IPS-18a (cell line): ENCODE results near the gene ICAM2.

Experiments
- H3K27ac ChIP-seq: one replicate; pipeline ENCODE4 v1.5.1; 2013; ENCODE audit warnings: low read length
- H3K27me3 ChIP-seq: one replicate; pipeline ENCODE4 v1.6.1; 2013; ENCODE audit warnings: mild to moderate bottlenecking, low read length; ENCODE audit not compliant: control insufficient read depth, insufficient read depth
- H3K36me3 ChIP-seq: one replicate; pipeline ENCODE4 v1.6.1; 2013; ENCODE audit warnings: low read depth, low read length; ENCODE audit not compliant: control insufficient read depth
- H3K4me1 ChIP-seq: one replicate; pipeline ENCODE4 v1.6.1; 2013; ENCODE audit warnings: low read depth, low read length; ENCODE audit not compliant: control insufficient read depth
- H3K4me3 ChIP-seq: one replicate; pipeline ENCODE4 v1.5.1; 2013; ENCODE audit warnings: low read length
- H3K9ac ChIP-seq: one replicate; pipeline ENCODE4 v1.6.1; 2013; ENCODE audit warnings: mild to moderate bottlenecking, low read length, moderate library complexity
- H3K9me3 ChIP-seq: one replicate; pipeline ENCODE4 v1.6.1; 2013; ENCODE audit warnings: low read depth, low read length; ENCODE audit not compliant: control insufficient read depth

The ICAM2 gene

DNA sequence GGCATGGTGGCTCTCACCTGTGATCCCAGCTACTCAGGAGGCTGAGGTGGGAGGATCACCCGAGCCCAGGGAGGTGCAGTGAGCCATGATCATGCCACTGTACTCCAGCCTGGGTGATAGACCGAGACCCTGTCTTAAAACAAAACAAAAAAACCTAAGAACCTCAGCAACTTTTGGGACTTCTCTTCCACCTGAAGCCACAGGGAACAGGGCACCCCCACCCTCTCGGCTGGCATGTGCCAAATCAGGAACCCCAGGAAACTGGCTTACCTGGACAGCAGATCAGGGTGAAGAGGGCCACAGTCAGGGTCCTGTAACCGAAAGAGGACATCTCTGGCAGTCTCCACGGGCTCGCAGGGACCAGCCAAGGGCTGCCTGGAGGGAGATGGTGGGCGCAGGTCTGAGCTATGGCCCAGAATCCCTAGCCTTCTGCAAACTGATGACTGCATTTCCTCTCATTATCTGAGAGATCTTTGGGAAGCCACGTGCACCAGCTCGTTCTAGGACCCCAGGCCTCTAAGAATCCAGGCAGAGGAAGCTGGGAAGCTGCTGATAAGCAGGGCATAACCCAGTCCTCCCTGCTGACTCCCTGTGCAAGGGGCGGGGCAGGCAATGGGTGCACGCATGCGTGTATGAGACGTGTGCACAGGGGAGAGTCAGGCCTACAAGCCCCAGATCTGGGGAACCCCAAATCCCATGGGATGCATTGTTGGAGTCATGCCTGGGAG is 13.9 kb downstream of the ICAM2 start:
- Histone ChIP-seq H3K4me1 (peaks cover 9% of the 10 kb centered on the region), H3K27me3 (no peaks in the 10 kb centered on the region), H3K9ac (no peak overlapping the region), H3K9me3 (no peaks in the 10 kb centered on the region), H3K4me3 (no peak overlapping the region), H3K27ac (no peak overlapping the region), H3K36me3 (no peaks in the 10 kb centered on the region)

GRCh38 chr17:64005734-64006167 is 14.7 kb downstream of the ICAM2 start:
- Histone ChIP-seq H3K36me3 (no peaks in the 10 kb centered on the region), H3K9ac (no peak overlapping the region), H3K4me3 (no peak overlapping the region), H3K4me1 (peaks cover 9% of the 10 kb centered on the region), H3K27ac (no peak overlapping the region), H3K27me3 (no peaks in the 10 kb centered on the region), H3K9me3 (no peaks in the 10 kb centered on the region)

DNA sequence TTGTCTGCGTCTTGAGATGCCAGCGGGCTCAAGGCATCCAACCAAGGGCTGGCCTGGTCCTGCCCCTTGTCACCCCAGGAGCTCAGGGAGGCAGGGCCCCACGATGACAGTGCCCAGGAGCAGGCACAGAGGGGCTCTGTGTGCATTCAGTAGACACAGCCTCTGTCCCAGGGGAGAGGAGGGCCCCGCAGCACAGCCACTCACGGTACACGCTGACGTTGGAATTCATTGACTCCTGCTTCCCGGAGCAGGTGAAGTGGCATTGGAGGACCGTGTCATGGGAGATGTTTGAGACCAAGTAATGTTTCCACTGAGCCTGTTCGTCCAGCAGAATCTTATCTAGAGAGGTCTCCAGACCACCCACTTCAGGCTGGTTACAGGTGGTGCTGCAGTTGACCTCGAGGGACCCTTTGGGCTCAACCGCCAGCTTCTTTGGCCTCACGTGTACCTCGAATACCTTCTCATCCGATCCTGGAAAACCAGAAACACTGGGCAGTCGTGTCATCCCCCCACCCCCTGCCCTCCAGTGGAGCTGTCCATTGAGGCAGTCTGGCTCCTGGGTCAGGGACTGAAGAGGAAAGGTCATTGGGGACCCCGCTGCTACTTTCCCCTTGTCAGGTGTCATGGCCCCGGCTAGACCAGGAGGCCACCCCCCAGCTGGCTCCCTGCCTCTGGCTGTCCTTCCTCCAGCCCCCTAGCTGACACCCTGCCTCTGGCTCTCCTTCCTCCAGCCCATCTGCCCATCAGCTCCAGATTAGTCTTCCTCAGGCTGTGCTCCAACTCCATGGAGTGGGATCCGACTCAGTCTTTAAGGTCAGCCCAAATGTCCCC is 15.3 kb downstream of the ICAM2 start:
- Histone ChIP-seq H3K9ac (no peak overlapping the region), H3K27me3 (no peaks in the 10 kb centered on the region), H3K4me1 (peaks cover 7% of the 10 kb centered on the region), H3K9me3 (no peaks in the 10 kb centered on the region), H3K27ac (no peak overlapping the region), H3K4me3 (no peak overlapping the region), H3K36me3 (no peaks in the 10 kb centered on the region)

DNA sequence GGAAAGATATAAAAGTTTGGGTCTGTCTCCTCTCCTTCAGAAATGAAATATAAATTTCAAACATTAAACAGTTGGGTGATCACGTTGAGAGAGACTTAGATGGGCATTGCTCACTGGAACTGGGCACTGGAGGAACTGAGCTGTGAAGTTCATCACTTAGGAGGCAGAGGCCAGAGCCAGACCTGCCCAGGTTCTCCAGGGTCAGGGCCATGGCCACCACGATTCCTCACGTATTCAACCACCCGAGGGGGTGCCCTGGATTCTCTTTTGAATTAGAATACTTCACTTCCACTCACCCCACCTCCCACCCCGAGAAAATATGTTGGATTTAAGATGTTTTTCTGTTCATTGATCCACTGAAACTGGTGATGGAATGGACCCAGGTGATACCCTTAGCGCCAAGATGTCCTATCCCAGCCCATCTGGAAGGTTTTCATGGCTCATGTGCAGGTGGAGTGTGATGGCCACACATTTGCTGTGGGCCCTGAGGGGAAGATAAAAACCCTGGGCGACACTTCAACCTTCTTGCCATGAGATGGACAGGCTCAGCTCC is 16.1 kb downstream of the ICAM2 start:
- peaks cover 4% of the 10 kb centered on the region for H3K4me1 ChIP-seq
- H3K9ac ChIP-seq: no peak overlapping the region
- no peak overlapping the region for H3K4me3 ChIP-seq
- peaks cover 3% of the 10 kb centered on the region for H3K27me3 ChIP-seq
- no peaks in the 10 kb centered on the region for H3K9me3 ChIP-seq
- H3K36me3 ChIP-seq: no peaks in the 10 kb centered on the region
- H3K27ac ChIP-seq: no peak overlapping the region

DNA sequence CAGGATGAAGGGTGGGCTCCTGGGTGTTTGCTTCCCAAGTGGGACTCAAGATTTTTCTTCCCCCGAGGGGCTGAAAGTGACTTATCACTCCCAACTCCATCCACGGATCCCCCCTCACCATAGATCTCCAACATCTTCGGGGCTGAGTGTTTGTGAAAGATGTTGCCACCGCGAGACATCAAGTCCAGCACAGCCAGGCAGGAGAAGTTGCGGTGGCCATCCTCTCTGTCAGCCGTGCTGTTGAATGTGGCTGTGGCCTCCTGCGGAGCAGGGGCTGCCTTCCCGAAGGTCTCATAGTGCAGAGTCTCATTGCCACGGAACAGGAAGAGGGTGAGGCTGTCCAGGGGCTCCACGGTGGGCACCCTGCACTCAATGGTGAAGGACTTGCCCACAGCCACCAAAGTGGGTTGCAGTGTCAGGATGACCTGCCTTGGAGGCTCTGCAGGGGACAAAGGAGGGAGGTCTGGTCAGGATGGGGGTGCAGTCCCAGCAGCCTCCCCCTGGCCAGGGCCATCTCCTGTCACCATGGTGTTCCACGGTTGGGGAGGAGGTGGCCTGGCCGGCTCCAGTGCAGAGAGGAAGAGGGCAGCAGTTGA is 16.8 kb downstream of the ICAM2 start:
- H3K27me3 ChIP-seq: peaks cover 9% of the 10 kb centered on the region
- no peaks in the 10 kb centered on the region for H3K36me3 ChIP-seq
- H3K9me3 ChIP-seq: no peaks in the 10 kb centered on the region
- H3K27ac ChIP-seq: no peak overlapping the region
- no peak overlapping the region for H3K9ac ChIP-seq
- H3K4me3 ChIP-seq: no peak overlapping the region
- H3K4me1 ChIP-seq: peaks cover 4% of the 10 kb centered on the region

GRCh38 chr17:64002658-64003525 is 17.5 kb downstream of the ICAM2 start:
- H3K4me3 ChIP-seq: no peak overlapping the region
- H3K27ac ChIP-seq: no peak overlapping the region
- H3K9ac ChIP-seq: no peak overlapping the region
- peaks cover 4% of the 10 kb centered on the region for H3K4me1 ChIP-seq
- H3K36me3 ChIP-seq: no peaks in the 10 kb centered on the region
- H3K9me3 ChIP-seq: no peaks in the 10 kb centered on the region
- peaks cover 9% of the 10 kb centered on the region for H3K27me3 ChIP-seq

- no peaks in the 10 kb centered on the region for H3K9me3 ChIP-seq
- H3K27me3 ChIP-seq: peaks cover 18% of the 10 kb centered on the region
- H3K9ac ChIP-seq: no peak overlapping the region
- H3K4me1 ChIP-seq: peaks cover 4% of the 10 kb centered on the region
- H3K27ac ChIP-seq: no peak overlapping the region
- H3K36me3 ChIP-seq: no peaks in the 10 kb centered on the region
- no peak overlapping the region for H3K4me3 ChIP-seq
Measured at GRCh38 chr17:64001763-64002529, 18.5 kb downstream of the ICAM2 start.

- Histone ChIP-seq H3K9ac (no peak overlapping the region), H3K36me3 (no peaks in the 10 kb centered on the region), H3K4me1 (peaks cover 4% of the 10 kb centered on the region)
Measured at GRCh38 chr17:64001091-64001579, 19.3 kb downstream of the ICAM2 start.

GRCh38 chr17:63999680-64000531 is 20.5 kb downstream of the ICAM2 start:
- Histone ChIP-seq H3K9me3 (no peaks in the 10 kb centered on the region), H3K4me3 (no peak overlapping the region), H3K36me3 (no peaks in the 10 kb centered on the region), H3K4me1 (no peaks in the 10 kb centered on the region), H3K27ac (no peak overlapping the region), H3K9ac (no peak overlapping the region), H3K27me3 (peaks cover 23% of the 10 kb centered on the region)

More at GRCh38 chr17:64001091-64001579, 19.3 kb downstream of the ICAM2 start:
- no peak overlapping the region for H3K4me3 ChIP-seq
- no peak overlapping the region for H3K27ac ChIP-seq
- H3K27me3 ChIP-seq: peaks cover 23% of the 10 kb centered on the region
- no peaks in the 10 kb centered on the region for H3K9me3 ChIP-seq
